GM10266 (cell line): ENCODE results near the gene SCG5.

Experiments
- DNase-seq: peaks from one replicate; pipeline ENCODE4 v3.0.0; 2012; ENCODE audit errors: extremely low spot score
- TF ChIP-seq, protein P1 (sequence below): IDR thresholded peaks from 2 replicates; pipeline ENCODE4 v1.5.1; 2012; ENCODE audit warnings: mild to moderate bottlenecking, low read depth; ENCODE audit not compliant: control insufficient read depth, insufficient read depth; ENCODE audit errors: missing control alignments

SCG5 gene

DNA sequence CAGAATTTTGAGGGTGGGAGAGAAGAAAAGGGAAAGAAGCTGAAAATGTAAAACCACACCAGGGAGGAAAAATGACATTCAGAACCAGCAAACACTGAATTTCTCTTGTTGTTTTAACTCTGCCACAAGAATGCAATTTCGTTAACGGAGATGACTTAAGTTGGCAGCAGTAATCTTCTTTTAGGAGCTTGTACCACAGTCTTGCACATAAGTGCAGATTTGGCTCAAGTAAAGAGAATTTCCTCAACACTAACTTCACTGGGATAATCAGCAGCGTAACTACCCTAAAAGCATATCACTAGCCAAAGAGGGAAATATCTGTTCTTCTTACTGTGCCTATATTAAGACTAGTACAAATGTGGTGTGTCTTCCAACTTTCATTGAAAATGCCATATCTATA, 91.8 kb downstream of the SCG5 start:
- DNase-seq, result no peak
- TF ChIP-seq, protein P1, sequence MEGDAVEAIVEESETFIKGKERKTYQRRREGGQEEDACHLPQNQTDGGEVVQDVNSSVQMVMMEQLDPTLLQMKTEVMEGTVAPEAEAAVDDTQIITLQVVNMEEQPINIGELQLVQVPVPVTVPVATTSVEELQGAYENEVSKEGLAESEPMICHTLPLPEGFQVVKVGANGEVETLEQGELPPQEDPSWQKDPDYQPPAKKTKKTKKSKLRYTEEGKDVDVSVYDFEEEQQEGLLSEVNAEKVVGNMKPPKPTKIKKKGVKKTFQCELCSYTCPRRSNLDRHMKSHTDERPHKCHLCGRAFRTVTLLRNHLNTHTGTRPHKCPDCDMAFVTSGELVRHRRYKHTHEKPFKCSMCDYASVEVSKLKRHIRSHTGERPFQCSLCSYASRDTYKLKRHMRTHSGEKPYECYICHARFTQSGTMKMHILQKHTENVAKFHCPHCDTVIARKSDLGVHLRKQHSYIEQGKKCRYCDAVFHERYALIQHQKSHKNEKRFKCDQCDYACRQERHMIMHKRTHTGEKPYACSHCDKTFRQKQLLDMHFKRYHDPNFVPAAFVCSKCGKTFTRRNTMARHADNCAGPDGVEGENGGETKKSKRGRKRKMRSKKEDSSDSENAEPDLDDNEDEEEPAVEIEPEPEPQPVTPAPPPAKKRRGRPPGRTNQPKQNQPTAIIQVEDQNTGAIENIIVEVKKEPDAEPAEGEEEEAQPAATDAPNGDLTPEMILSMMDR, result no peak

DNA sequence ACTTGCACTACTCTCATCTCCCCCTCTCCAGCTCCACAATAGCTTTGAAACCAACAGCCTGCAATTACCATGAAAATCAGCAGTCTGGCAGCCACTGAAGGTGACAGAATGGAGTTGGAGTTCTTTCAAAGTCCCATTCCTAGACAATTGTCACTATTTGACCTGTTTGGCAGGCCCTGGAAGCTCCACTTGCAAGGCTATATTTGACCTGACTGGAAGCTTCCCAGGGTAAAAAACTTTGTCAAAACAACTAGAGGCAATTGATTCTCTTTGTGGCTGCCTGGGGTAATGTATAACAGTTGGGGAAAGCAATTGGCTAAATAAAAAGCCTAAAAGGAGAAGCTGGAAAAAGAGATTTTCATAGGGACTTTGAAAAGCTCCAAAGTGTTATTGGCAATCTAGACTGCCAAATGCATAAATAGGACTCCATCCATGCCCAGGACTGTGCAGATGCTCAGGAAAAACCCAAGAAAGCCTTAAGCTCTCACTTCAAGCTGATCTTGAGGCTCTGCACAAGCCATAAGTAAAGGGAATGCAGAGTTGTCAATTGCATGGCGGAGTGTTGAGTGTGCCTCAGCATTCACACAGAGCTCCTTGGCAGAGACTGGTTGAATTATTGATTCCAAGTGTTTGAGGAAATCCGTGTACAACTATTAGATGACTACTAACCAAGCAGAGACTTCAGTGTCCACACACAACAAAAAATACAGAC, 94.6 kb downstream of the SCG5 start:
- TF ChIP-seq, protein P1, result no peak
- DNase-seq, result no peak

DNA sequence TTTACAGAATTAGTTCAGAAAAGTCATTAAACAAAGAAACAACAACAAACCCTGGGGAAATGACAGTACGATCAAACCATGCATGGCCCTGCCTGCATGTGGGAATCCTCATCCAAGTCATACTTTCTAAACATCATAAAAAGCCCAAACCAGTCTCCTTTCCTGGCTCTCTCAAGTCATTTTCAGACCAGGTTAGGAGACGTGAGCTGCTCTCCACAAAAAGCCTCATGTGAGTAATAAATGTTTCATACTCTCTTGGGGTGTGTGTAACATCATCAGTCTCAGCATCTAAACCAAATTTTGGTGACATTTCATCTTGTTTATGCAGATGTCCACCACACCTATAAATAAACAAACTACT, 95.2 kb downstream of the SCG5 start:
- TF ChIP-seq, protein P1, result no peak
- DNase-seq, result no peak

DNA sequence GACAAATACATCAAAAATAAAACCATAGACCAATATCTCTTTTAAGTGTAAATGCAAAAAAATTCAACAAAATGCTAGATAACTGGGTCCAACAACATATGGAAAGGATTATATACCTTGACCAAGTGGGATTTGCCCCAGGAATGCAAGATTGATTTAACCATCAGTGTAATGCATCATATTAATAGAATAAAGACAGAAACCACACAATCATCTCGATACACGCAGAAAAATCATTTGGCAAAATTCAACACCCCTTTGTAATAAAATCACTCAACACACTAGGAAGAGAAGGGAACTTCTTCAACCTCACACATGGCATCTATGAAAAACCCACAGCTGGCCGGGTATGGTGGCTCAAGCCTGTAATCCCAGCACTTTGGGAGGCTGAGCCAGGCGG, 95.8 kb downstream of the SCG5 start:
- DNase-seq, result no peak
- TF ChIP-seq, protein P1, result no peak

DNA sequence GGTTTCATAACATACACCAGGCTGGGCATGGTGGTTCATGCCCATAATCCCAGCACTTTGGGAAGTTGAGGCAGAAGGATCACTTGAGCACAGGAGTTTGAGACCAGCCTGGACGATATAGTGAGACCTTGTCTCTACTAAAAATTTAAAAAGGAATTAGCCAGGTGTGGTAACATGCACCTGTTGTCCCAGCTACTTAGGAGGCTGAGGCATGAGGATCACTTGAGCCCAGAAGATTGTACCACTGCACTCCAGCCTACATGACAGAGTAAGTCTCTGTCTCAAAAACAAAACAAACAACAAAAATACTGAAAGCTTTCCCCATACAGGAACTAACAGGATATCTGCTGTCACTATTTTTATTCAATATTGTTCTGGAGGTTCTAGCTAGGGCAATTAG, 97.2 kb downstream of the SCG5 start:
- DNase-seq, result no peak
- TF ChIP-seq, protein P1, result no peak

DNA sequence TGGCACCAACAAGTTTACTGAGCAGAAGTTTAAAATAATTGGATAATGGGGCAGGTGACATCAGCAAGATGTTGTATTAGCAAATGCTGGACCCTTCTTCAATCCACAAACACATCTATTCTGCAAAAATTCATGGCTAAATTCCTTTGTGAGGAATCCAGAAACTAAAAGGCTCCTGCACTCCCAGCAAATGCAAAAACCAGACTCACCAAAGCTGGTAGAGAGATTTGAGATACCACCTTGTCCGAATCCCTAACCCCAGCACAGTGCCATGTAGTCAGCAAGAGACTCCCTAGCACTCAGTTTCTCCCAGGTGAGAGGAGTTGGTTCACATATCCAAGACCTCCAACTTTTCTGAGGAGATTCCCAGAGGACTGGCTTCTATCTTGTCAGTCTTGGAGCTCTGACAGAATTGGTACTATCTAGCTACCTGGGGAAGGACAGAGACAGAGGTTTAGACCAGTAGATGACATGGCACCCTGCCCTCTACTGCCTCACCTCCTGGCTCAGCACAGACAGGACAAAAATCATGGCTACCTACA, 98.1 kb downstream of the SCG5 start:
- DNase-seq, result no peak
- TF ChIP-seq, protein P1, result no peak

DNA sequence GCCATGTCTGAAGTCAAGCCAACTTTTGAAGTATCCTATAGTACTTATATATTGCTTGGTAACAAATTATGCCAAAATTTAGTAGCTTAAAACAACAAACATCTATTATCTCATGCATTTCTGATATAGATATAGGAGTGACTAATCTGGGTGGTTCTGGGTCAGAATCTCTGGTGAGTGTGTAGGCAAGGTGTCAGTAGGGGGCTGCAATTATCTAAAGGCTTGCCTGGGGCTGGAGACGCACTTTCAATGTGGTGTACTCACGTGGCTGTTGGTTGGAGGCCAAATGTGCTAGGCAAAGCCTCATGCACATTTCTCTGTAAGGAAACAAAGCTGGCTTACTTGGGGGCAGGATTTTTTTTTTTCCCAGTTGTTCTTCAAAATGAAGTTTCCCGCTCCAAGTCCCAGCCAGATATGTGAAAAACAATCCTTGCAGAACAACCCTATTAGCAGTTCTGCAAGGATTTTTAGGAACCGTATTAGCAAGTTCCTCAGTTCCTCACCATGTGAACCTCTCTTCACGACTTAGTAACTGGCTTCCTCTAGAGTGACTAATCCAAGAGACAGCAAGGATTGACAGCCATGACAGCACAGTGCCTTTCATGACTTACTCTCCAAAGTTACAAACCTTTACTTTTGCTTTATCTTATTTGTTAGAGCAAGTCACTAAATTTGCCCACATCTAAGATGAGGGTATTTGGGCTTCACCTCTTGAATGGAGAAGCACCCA, 102.1 kb downstream of the SCG5 start:
- DNase-seq, result no peak
- TF ChIP-seq, protein P1, result no peak
